ENCODE results near the gene NHEJ1.

The NHEJ1 gene

DNA sequence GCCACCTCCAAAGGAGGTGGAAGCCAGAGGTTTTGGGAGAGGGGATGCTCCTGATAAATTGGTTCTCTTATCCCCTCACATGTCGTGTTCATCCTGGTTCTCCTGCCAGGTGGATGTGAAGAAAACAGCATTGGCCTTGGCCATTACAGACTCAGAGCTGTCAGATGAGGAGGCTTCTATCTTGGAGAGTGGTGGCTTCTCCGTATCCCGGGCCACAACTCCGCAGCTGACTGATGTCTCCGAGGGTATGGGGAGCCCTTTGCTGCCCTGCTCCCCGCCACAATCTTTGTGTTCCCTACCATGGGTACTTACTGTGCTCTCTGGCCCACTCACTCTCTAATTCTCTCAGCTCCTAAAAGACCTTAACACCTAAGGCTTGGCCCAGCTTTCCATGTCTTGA lies 20.9 kb upstream of the NHEJ1 start:
- DNase-seq, result no peak

GRCh38 chr2:219180961-219181360 lies 20.3 kb upstream of the NHEJ1 start:
- DNase-seq, result no peak

GRCh38 chr2:219179601-219180465 lies 19.2 kb upstream of the NHEJ1 start:
- no peak for DNase-seq

- DNase-seq, result peak; percentile 42
Measured at GRCh38 chr2:219178377-219179175, 18.0 kb upstream of the NHEJ1 start.

GRCh38 chr2:219177552-219178376 lies 17.1 kb upstream of the NHEJ1 start, which contains the start of gene RETREG2:
Gene RETREG2 (plus strand): TSS chr2:219178275. CDS start chr2:219178353, 78 bp downstream.
- peak; percentile 82 for DNase-seq

GRCh38 chr2:219176818-219177551 lies 16.4 kb upstream of the NHEJ1 start, which contains the start of gene CNPPD1:
Gene CNPPD1 (minus strand): TSS chr2:219176925. CDS start chr2:219176828, 97 bp downstream.
- peak; percentile 90 for DNase-seq

DNA sequence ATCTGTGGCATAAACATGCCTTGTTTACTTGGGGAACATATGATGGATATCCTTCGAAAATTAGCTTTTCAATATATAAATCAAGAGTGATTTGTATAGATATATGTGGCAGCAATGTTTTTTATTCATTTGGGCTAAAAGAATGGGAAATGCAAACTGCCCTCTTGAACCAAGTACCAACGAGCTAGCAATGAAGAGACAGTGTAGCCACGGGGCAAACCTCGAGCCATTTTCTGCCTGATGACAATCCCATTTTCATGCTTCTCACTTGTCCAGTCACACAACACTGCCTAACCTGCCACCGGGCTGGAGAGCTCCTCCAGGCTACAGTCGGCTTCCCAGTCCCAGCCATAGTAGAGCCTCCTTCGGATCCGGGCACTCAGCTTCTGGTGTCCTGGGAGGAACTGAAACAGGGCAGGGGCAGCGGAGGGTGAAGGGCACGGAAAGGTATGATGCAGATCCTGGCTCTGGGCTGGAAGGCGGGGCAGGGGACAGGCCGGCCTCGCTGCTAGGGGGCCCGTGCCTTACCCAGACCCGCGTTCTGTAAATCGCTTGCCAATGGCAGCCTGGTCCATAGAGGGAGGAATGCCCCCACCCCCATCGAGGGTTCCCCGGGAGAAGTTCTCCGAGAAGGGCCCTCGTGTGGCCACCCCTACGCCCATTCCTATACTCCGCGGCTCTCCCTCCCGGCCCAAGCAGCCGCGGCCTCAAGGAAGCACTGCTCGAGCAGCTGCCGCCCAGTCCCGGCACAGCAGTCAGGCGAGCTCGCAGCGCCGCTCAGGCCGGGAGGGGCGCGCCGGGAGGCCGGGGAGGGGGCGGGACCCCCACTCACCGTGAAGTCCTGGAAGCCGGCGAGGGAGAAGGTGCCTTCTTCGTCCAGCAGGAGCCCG lies 15.6 kb upstream of the NHEJ1 start:
- peak; percentile 41 for DNase-seq

DNA sequence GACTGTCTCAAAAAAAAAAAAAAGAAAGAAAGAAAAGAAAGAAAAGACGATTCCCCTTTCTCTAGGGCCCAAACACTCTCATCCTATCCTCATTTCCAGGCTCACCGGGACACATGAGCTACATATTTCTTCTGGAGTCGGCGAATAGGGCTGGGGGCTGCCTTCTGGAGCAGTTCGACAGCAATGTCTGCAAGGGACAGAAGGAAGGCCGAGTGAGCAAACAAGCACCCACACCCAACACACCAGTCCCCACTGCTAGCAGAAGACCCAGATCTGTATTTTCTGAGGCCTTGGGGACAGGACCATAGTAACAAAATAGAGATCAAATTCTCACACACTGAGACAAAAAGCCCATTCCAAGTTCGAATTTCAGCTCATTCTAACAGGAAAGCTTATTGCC lies 14.9 kb upstream of the NHEJ1 start:
- no peak for DNase-seq

DNA sequence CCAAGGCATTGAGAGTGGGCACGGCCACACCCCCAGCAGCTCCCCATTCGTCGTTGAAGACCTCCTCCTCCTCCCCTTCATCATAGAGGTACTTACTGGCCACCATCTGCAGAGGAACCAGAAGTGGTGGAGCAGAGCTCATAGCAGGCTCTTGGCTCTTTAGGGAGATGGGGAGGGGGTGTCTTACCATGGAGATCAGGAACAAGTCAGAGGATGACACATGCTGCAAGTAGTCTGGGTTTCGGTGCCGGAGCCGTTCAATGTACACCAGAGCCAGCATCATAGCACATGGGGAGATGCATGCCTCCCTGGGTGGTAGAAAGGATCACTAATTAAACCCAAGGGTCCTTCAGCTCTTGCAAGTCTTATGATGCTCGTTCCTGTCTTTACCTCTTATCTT lies 14.2 kb upstream of the NHEJ1 start:
- no peak for DNase-seq

- no peak for DNase-seq
Measured at GRCh38 chr2:219174146-219174545, 13.5 kb upstream of the NHEJ1 start.

GRCh38 chr2:219173176-219173575 lies 12.6 kb upstream of the NHEJ1 start:
- DNase-seq, result no peak

DNA sequence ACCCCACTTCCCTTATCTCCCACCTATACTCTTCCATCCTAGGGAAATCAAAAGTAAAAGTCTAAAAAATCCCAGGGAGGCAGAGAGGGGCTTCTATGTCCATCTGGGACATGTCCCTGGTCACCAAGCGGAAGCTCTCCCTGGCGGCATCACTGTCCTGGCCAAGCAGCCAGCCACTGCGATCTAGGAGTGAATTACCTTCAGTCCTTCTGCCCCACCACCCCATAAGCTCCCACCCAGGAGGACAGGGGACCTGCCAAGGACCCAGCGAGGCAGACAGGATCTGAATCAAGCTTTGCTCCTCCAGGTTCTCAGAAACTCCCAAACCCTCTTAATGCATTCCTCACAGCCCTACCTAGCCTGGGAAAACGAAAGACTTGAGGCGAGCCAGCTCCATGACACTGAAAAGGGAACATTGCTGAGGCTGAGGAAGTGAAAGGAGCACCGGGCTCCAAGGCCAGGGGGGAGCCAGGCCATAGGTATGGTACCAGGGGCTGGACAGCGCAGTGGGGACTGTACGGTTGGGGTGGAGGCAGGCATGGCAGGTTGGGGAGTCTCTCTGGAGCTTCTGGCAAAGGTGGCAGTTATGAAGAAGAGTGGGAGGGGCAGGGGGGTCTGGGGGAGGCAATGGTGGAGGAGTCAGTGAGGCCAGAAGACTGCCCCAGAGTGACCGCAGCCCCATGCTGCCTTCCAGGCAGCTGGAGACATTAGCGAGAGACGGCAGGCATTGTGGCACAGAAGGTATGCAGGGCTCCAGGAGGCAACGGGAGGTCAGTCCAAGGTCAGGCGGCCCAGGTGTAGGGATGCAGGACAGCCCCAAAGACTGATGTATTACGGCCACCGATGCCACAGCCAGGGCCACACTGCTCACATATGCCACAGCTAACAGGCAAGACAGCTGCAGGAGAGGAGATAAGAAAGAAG lies 11.9 kb upstream of the NHEJ1 start:
- DNase-seq, result no peak

DNA sequence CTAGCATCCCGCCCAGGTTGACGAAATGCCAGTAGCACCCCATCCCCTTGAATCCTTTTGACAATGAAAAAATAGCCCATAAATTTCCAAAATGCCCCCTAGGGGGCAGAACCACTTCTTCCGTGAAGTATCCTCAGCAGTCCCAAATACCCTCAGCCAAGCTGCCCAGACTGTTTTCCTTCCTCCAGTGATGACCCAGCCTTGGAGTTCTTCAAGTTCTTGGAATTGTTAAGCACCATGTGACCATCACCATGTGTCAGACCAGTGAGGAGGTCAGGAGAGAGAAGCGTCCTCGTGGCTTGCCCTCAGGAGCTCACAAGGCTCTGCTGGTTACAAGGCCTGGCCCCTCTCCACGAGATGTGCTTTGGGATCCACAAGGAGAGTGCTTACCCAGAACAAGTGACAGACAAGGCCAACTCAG lies 10.6 kb upstream of the NHEJ1 start:
- peak; percentile 30 for DNase-seq

GRCh38 chr2:219169930-219170654 lies 9.5 kb upstream of the NHEJ1 start, which contains the start of gene SLC23A3:
Gene SLC23A3 (minus strand): TSS chr2:219170029. CDS start chr2:219169984, 45 bp downstream.
- DNase-seq, result peak; percentile 28

DNA sequence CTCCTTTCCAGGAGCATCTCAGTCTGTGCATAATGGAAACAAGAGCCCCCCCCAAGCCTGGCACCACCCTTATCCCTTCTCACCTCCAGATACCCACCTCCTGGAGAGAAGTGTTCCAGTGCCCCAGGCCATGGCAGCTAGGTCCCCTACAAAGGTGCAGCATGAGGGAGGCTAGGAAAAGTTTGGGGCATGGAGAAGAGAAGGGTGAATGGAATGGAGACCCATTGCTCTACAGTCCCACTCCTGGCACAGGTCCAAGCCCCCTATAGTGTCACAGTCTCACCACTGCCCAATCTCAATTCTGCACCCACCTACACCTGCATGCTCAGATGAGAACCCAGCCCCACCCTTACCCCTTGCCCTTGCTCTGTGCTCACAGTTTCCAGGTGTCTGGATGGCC lies 8.3 kb upstream of the NHEJ1 start:
- DNase-seq, result no peak

DNA sequence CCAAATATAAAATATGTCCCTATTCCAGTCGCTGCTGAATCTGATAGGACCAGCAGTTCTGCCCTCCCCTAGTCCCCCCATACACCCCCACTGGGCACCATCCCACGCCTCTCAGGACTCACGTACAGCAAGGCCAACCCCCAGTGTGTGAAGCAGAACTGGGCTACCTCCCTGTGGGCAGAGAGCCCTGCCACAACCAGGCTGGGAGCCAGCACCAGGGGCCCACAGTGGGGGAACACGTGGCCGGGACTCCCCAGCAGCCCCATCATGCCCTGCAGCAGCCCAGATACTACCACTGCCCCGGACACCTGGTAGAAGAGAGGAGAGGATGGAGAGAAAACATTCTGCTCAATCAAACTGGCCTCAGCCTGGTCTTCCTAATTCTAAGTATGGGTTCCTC lies 7.9 kb upstream of the NHEJ1 start:
- no peak for DNase-seq

DNA sequence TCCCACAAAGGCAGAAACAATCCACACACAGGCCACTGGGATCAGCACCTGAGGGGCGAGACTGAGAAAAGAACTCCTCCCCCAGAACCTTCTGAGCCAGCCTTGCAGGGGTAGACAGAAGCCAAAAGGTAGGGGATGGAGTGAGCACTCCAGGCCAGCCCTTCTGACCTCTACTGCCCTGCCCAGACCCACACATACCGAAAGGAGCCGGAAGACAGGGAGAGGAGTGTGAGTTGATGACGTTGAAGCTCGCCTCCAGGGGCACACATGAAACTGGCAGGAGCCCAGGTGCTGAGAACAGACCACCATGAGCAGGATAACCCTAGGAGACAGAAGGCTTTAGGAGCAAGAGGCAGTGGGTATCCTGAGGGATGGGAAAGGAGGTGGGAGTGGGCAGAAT lies 7.4 kb upstream of the NHEJ1 start:
- no peak for DNase-seq

GRCh38 chr2:219165058-219165911 lies 4.7 kb upstream of the NHEJ1 start:
- DNase-seq, result no peak

Data from activated CD4-positive, alpha-beta T cell treated with anti-CD3 and anti-CD28 coated beads for 48 hours (primary cell).